GM23248 (cell line): ENCODE data around the gene KIF26A. TPM values are rescaled to one million over a fixed set of nuclear protein-coding genes. Genes with fewer than 3 reads are reported as not detected.

ENCODE experiments used
- DNase-seq: peaks from one replicate; pipeline ENCODE4 v3.0.0-alpha.2; 2015
- H2AFZ ChIP-seq: fragments of 200-600 bp; sonication (generic); 2 replicates; pipeline ENCODE4 v1.6.1; 2016; ENCODE audit warnings: antibody characterized with exemption
- H3F3A ChIP-seq: fragments of 200-600 bp; sonication (generic); 2 replicates; pipeline ENCODE4 v1.6.1; 2016; ENCODE audit warnings: mild to moderate bottlenecking, antibody characterized with exemption, mixed run types; ENCODE audit not compliant: insufficient read depth
- H3K27ac ChIP-seq: fragments of 200-600 bp; sonication (generic); 2 replicates; pipeline ENCODE4 v1.5.1; 2016; ENCODE audit warnings: mild to moderate bottlenecking
- H3K27me3 ChIP-seq: fragments of 200-600 bp; sonication (generic); replicated peaks from 2 replicates; pipeline ENCODE4 v1.6.1; 2016; ENCODE audit warnings: mild to moderate bottlenecking; ENCODE audit not compliant: insufficient read depth
- H3K36me3 ChIP-seq: fragments of 200-600 bp; sonication (generic); 2 replicates; pipeline ENCODE4 v1.6.1; 2016; ENCODE audit warnings: low read depth, mild to moderate bottlenecking
- H3K4me1 ChIP-seq: fragments of 200-600 bp; sonication (generic); 2 replicates; pipeline ENCODE4 v1.6.1; 2016; ENCODE audit warnings: mild to moderate bottlenecking; ENCODE audit not compliant: insufficient read depth
- H3K4me2 ChIP-seq: fragments of 200-600 bp; sonication (generic); one replicate; pipeline ENCODE4 v1.6.1; 2016; ENCODE audit warnings: mild to moderate bottlenecking; ENCODE audit not compliant: unreplicated experiment
- H3K4me3 ChIP-seq: fragments of 200-600 bp; sonication (generic); 2 replicates; pipeline ENCODE4 v1.5.1; 2016; ENCODE audit warnings: mild to moderate bottlenecking
- H3K79me2 ChIP-seq: fragments of 200-600 bp; sonication (generic); 2 replicates; pipeline ENCODE4 v1.6.1; 2016; ENCODE audit warnings: mild to moderate bottlenecking; ENCODE audit not compliant: insufficient read depth
- H3K9ac ChIP-seq: fragments of 200-600 bp; sonication (generic); 2 replicates; pipeline ENCODE4 v1.6.1; 2016; ENCODE audit warnings: mild to moderate bottlenecking
- H3K9me2 ChIP-seq: fragments of 200-600 bp; sonication (generic); 2 replicates; pipeline ENCODE4 v1.6.1; 2016; ENCODE audit warnings: mixed run types, mild to moderate bottlenecking, moderate library complexity; ENCODE audit not compliant: insufficient read depth
- H3K9me3 ChIP-seq: fragments of 200-600 bp; sonication (generic); one replicate; pipeline ENCODE4 v1.6.1; 2017; ENCODE audit warnings: low read depth
- H4K20me1 ChIP-seq: fragments of 200-600 bp; sonication (generic); 2 replicates; pipeline ENCODE4 v1.6.0; 2016; ENCODE audit not compliant: insufficient read depth
- EZH2 ChIP-seq: fragments of 200-600 bp; sonication (generic); IDR thresholded peaks from 2 replicates; pipeline ENCODE4 v1.6.1; 2018; ENCODE audit warnings: antibody characterized with exemption, mild to moderate bottlenecking; ENCODE audit not compliant: insufficient read depth, poor library complexity, severe bottlenecking
- EZH2phosphoT487 ChIP-seq: fragments of 200-600 bp; sonication (generic); IDR thresholded peaks from 2 replicates; pipeline ENCODE4 v1.6.1; 2018; ENCODE audit warnings: antibody characterized with exemption, moderate library complexity, mild to moderate bottlenecking, low read depth; ENCODE audit not compliant: insufficient read depth
- WGBS, 2 experiments: methylation state at CpG; one replicate each; pipeline ENCODE4 v1.1.6; 2015 to 2017; ENCODE audit warnings: low lambda C conversion rate in 2 of 2, low coverage in 1 of 2; ENCODE audit errors: missing lambda C conversion rate in 2 of 2; 5-methylcytosine and 5-hydroxymethylcytosine counted together
- in situ Hi-C: fragments of 300-500 bp; cut with MboI; formaldehyde crosslinking; loops from 2 replicates; pipeline ENCODE4 v1.15.0; 2020
- polyA plus RNA-seq: library from polyadenylated mRNA; unstranded; fragments of >200 nt; fragmentation: Nextera tagmentation; extraction: Ambion mirVana; gene quantifications from 2 replicates; pipeline ENCODE4 v1.2.1, GENCODE V29; 2016
- total RNA-seq: library from RNA; depleted of rRNA; stranded (reverse); fragments of >200 nt; shearing (Covaris generic); gene quantifications from 2 replicates; pipeline ENCODE4 v1.2.3, GENCODE V29; 2014

Gene KIF26A
- total and polyA plus RNA-seq, 2 experiments from 2014 or later: not detected

DNA sequence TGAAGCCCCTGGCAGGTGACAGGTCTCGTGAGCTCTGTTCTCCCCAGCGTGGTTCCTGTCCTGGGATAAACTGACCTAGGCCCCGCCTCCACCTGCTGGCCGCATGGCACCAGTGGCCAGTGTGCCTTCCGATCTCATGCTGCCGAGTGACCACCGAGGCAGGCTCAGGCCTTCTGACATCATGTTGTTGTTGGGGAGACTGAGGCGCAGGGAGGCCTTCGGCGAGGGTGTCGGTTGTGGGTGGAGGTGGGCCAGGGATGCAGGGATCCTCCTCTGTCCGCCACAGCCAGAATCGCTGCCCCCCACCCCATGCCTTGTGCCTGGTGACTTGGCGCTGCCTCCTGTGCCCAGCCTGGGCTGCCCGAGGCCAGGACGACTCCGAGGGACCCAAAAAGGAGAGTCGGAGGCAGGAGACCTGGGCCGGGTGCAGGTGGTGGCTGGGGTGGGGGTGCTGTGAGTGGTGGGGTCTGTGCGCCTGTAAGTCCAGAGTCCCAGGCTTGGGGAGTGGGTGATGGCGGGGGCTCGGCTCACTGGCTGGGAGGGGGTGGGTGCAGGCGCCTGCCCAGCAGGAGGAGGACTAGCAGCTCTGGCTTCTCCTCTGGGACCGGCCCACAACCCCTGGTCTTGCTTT, 28.5 kb upstream of the KIF26A start:
- TF ChIP-seq EZH2: no peak
- TF ChIP-seq EZH2phosphoT487: no peak
- no peaks in the 10 kb centered on the region for H3K9me3 ChIP-seq
- DNase-seq: no peak
- no peaks in the 10 kb centered on the region for H3K4me1 ChIP-seq
- 64 to 73% methylated on average over 19 to 24 of the region's 24 CpGs for WGBS, 2 experiments
- H3K4me2 ChIP-seq: no peak overlapping the region
- H4K20me1 ChIP-seq: no peaks in the 10 kb centered on the region
- no peaks in the 10 kb centered on the region for H3K79me2 ChIP-seq
- no peak overlapping the region for H3K27ac ChIP-seq
- in situ Hi-C loops: no loop called here
- no peaks in the 10 kb centered on the region for H3K9me2 ChIP-seq
- H3K4me3 ChIP-seq: no peak overlapping the region
- no peak overlapping the region for H2AFZ ChIP-seq
- H3K27me3 ChIP-seq: no peaks in the 10 kb centered on the region
- H3K9ac ChIP-seq: no peak overlapping the region
- no peaks in the 10 kb centered on the region for H3K36me3 ChIP-seq
- H3F3A ChIP-seq: no peaks in the 10 kb centered on the region

DNA sequence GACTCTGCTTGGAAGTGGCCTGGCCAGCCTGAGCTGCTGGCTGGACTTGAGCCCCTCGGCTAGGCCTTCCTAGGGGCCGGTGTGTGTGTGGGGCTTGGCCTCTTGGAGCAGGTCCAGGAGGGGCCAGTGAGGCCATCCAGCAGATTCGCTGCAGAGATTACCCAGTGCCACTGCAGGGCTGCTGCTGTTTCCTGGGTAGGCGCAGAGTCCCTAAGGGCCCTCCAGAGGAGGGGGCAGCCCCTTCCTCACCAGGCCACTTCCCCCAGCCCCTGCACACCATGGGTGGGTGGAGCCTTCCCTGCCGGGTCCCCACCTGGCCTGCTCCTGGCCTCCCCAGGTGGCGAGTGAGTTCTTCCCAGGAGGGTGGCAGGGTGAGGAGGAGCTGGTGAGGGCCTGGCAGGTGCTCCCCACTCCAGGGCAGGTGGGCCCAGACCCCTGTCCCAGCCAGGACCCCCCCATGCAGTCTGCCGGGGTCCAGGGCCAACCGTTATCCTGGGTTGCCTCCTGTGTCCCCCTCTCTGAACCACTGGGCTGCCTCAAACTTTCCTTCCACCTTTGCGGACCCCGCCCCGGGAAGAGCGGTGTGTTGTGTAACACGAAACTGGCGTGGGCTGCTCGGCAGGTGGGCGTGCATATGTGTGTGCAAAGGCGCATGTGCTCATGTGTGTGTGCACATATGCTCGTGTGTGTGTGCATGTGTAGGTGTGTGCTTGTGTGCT, 27.7 kb upstream of the KIF26A start:
- no peaks in the 10 kb centered on the region for H3K9me3 ChIP-seq
- no peaks in the 10 kb centered on the region for H3K4me1 ChIP-seq
- H3K9ac ChIP-seq: no peak overlapping the region
- no peak overlapping the region for H3K4me2 ChIP-seq
- no peaks in the 10 kb centered on the region for H3K36me3 ChIP-seq
- no peak overlapping the region for H3K27ac ChIP-seq
- WGBS, 2 experiments: 34% methylated on average over 17 to 18 of the region's 18 CpGs
- no peaks in the 10 kb centered on the region for H4K20me1 ChIP-seq
- no peaks in the 10 kb centered on the region for H3K79me2 ChIP-seq
- no peak for TF ChIP-seq EZH2phosphoT487
- TF ChIP-seq EZH2: no peak
- H2AFZ ChIP-seq: no peak overlapping the region
- no peak for DNase-seq
- in situ Hi-C loops: no loop called here
- no peak overlapping the region for H3K4me3 ChIP-seq
- no peaks in the 10 kb centered on the region; the same call in 1 of the 2 replicates for H3K27me3 ChIP-seq
- no peaks in the 10 kb centered on the region for H3F3A ChIP-seq
- no peaks in the 10 kb centered on the region for H3K9me2 ChIP-seq

GRCh38 chr14:104111301-104112112, 26.9 kb upstream of the KIF26A start:
- 45 to 50% methylated on average over 12 to 19 of the region's 21 CpGs for WGBS, 2 experiments
- H3K27ac ChIP-seq: no peak overlapping the region
- no peaks in the 10 kb centered on the region for H3K9me2 ChIP-seq
- no peaks in the 10 kb centered on the region for H3K36me3 ChIP-seq
- no peak for DNase-seq
- H3K4me3 ChIP-seq: no peak overlapping the region
- no peaks in the 10 kb centered on the region for H3K9me3 ChIP-seq
- in situ Hi-C loops: no loop called here
- no peaks in the 10 kb centered on the region for H3K79me2 ChIP-seq
- H3K9ac ChIP-seq: no peak overlapping the region
- H2AFZ ChIP-seq: no peak overlapping the region
- no peaks in the 10 kb centered on the region for H3K4me1 ChIP-seq
- no peaks in the 10 kb centered on the region for H3F3A ChIP-seq
- H4K20me1 ChIP-seq: no peaks in the 10 kb centered on the region
- H3K4me2 ChIP-seq: no peak overlapping the region
- TF ChIP-seq EZH2 (no peak), EZH2phosphoT487 (no peak)
- H3K27me3 ChIP-seq: peaks cover 1% of the 10 kb centered on the region; the same call in 1 of the 2 replicates

GRCh38 chr14:104112113-104112505, 26.3 kb upstream of the KIF26A start:
- Histone ChIP-seq H3K4me2 (no peak overlapping the region), H3K4me1 (no peaks in the 10 kb centered on the region), H4K20me1 (no peaks in the 10 kb centered on the region), H3K27me3 (peaks cover 3% of the 10 kb centered on the region; the same call in 1 of the 2 replicates), H3K9me2 (no peaks in the 10 kb centered on the region), H3K79me2 (no peaks in the 10 kb centered on the region), H2AFZ (no peak overlapping the region), H3K9ac (no peak overlapping the region), H3F3A (no peaks in the 10 kb centered on the region), H3K9me3 (no peaks in the 10 kb centered on the region), H3K36me3 (no peaks in the 10 kb centered on the region), H3K4me3 (no peak overlapping the region), H3K27ac (no peak overlapping the region)
- DNase-seq: no peak
- in situ Hi-C loops: no loop called here
- WGBS, 2 experiments: 35 to 46% methylated on average over 3 to 6 of the region's 6 CpGs
- no peak for TF ChIP-seq EZH2
- no peak for TF ChIP-seq EZH2phosphoT487
